CD4-positive, CD25-positive, alpha-beta regulatory T cell (primary cell): Measurements from ENCODE around the gene SHISA8. TPM values are rescaled to one million over a fixed set of nuclear protein-coding genes. Genes with fewer than 3 reads are reported as not detected.

Experiments used
- ATAC-seq, 2 donors: fragments of 150-1000 bp; cut with Tn5 transposase; one replicate each; pipeline ENCODE4 v1.10.0; 2021; ENCODE audit warnings: low read depth in 2 of 2, moderate number of reproducible peaks in 2 of 2, moderate library complexity in 1 of 2
- DNase-seq, 3 donors: peaks; one replicate each; pipeline versions ENCODE4 v3.0.0 to v3.0.0-alpha.2; 2012 to 2022; ENCODE audit warnings: mixed read lengths in 1 of 3
- H3K27ac ChIP-seq: one replicate; pipeline ENCODE4 v1.7.0; 2013; ENCODE audit warnings: mild to moderate bottlenecking, low read length; ENCODE audit not compliant: insufficient read depth, poor library complexity, severe bottlenecking
- H3K27me3 ChIP-seq: one replicate; pipeline ENCODE4 v1.7.0; 2013; ENCODE audit warnings: low read length; ENCODE audit not compliant: control insufficient read depth, insufficient read depth
- H3K36me3 ChIP-seq: one replicate; pipeline ENCODE4 v1.7.0; 2013; ENCODE audit warnings: mild to moderate bottlenecking, low read length, moderate library complexity; ENCODE audit not compliant: control insufficient read depth, insufficient read depth
- H3K4me1 ChIP-seq: 2 replicates; pipeline ENCODE4 v1.7.0; 2013; ENCODE audit warnings: mild to moderate bottlenecking, low read length; ENCODE audit not compliant: insufficient read depth, control insufficient read depth, poor library complexity, severe bottlenecking
- H3K4me3 ChIP-seq: one replicate; pipeline ENCODE4 v1.7.0; 2013; ENCODE audit warnings: low read depth, mild to moderate bottlenecking, low read length, moderate library complexity
- H3K9me3 ChIP-seq, 2 experiments: 1 replicate in 1 of 2; 2 replicates in 1 of 2; pipeline ENCODE4 v1.7.0; 2013; ENCODE audit warnings: low read length in 2 of 2, mild to moderate bottlenecking in 1 of 2, moderate library complexity in 1 of 2; ENCODE audit not compliant: control insufficient read depth in 2 of 2
- H3K27ac Mint-ChIP-seq, 3 donors: one replicate each; pipeline ENCODE4 v1.8.0; 2020 to 2022; ENCODE audit warnings: mild to moderate bottlenecking in 3 of 3, mixed read lengths in 3 of 3, moderate library complexity in 2 of 3
- H3K27me3 Mint-ChIP-seq: one replicate; pipeline ENCODE4 v1.8.0; 2022; ENCODE audit warnings: mild to moderate bottlenecking, mixed read lengths
- H3K36me3 Mint-ChIP-seq: one replicate; pipeline ENCODE4 v1.8.0; 2020; ENCODE audit warnings: mixed read lengths
- H3K4me1 Mint-ChIP-seq, 4 donors: one replicate each; pipeline ENCODE4 v1.8.0; 2020 to 2022; ENCODE audit warnings: mixed read lengths in 4 of 4, mild to moderate bottlenecking in 1 of 4
- H3K4me3 Mint-ChIP-seq, 4 donors: one replicate each; pipeline ENCODE4 v1.8.0; 2020 to 2022; ENCODE audit warnings: mild to moderate bottlenecking in 4 of 4, mixed read lengths in 4 of 4, moderate library complexity in 3 of 4
- H3K9me3 Mint-ChIP-seq, 7 donors: one replicate each; pipeline ENCODE4 v1.8.0; 2020 to 2022; ENCODE audit warnings: mixed read lengths in 7 of 7, mild to moderate bottlenecking in 3 of 7, moderate library complexity in 2 of 7
- polyA plus RNA-seq, 4 donors: library from polyadenylated mRNA; unstranded; fragments of 300-500 nt; fragmentation: Illumina TruSeq; gene quantifications; one replicate each; pipeline ENCODE4 v1.2.3, GENCODE V29; 2021
- total RNA-seq: library from RNA; stranded (reverse); gene quantifications from one replicate; pipeline ENCODE4 v1.2.3, GENCODE V29; 2022

Gene SHISA8
- total and polyA plus RNA-seq, 5 donors from 2014 or later: 0.27 to 0.28 TPM; not detected in 3

DNA sequence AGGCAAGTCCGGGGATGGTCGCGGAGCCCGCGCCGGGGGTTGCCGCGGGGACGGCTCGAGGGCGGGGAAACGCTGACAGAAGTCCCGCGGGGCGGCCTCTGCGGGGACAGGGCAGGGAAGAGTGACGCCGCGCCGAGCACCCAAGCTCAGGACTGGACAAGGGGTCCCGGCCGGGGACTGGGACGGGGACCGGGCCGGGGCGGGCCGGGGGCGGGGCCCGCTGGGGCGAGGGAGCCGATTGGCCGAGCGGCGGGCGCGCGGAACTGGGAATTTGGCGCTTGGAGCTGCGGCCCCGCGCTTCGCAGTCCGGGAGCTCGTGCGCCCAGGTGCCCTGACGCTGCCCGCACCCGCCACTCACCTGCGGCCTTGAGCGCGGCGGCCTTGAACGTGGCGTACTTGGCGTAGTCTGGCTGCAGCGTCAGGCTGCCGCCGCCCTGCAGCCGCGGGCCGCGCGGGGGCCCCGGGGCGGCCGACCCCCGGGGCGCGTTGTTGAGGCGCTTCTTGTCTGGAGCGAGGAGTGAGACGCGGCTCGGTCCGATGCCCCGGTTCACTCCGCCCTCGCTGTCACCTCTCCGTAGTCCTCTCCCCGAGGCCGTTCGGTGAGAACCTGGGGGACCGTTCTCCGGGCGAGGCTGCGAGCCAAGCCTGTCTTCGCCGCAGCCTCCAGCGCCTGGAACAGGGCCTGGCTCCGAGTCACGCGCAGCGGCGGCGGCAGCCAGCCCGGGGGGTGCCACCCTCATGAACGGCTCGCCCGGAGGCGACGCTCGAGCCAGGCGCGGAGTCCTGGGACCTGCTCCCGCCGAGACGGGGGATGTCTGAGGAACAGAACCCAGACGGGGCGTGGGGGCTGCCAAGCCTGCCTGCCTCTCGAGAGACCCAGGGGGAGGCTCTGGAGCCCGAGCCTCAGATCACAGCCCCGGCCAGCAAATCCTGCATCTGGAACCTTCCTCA is 4.5 kb downstream of the SHISA8 start:
- peaks cover 47% of the 10 kb centered on the region for H3K27me3 Mint-ChIP-seq

DNA sequence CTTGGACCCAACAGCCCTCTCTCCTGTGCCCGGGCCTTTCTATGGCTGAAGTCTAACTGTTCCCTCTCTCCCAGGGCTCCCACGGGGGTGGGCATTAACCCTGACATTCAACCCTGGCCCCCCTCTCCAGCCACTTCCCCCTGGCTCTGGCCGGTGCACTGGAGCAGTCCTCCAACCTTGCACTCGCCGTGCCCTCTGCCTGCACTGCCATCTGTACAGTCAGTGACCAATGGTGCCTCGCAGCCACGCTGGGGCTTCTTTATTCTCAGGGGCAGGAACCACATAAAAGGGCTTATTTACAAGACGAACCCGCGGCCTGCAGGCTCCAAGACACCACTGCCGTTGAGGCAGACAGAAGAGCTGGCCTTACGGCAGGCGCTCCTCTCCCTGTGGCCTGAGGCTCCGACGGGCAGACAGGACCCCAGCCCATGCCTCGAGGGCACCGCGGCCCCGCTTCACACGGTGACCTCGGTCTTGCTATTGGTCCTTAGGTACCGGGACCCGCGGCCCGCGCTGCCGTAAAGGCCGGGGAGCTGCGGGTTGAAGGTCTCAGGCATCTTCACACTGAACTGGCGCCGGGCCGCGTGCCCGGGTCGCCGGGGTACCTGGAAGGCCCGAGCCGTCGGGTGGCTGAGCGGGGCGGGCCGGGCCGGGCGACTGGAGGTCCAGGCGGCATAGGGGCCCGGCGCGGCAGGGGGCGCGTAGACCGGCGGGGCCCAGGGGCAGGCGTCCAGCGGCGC is 5.4 kb downstream of the SHISA8 start:
- H3K4me3 Mint-ChIP-seq: peak overlapping the region; percentile 57 to 74 (median 72)
- Histone ChIP-seq H3K4me3 (no peak overlapping the region), H3K4me1 (peaks cover 46% of the 10 kb centered on the region), H3K27me3 (peaks cover 14% of the 10 kb centered on the region), H3K36me3 (peaks cover 1% of the 10 kb centered on the region), H3K9me3 (no peaks in the 10 kb centered on the region), H3K27ac (no peak overlapping the region)
- H3K36me3 Mint-ChIP-seq: peaks cover 3% of the 10 kb centered on the region
- H3K27ac Mint-ChIP-seq: peak overlapping the region; percentile 17 to 76 (median 71)
- peaks cover 0 to 3% (median 0%) of the 10 kb centered on the region in 7 donors for H3K9me3 Mint-ChIP-seq
- no peak for ATAC-seq
- DNase-seq: no peak
- peaks cover 0 to 39% (median 12%) of the 10 kb centered on the region in 4 donors for H3K4me1 Mint-ChIP-seq
- H3K27me3 Mint-ChIP-seq: peaks cover 43% of the 10 kb centered on the region

More for the DNA sequence above, 4.5 kb downstream of the SHISA8 start:
- H3K4me3 Mint-ChIP-seq: peak overlapping the region in 3 of 4 donors; percentile 38 to 65 (median 56)
- peaks cover 0 to 42% (median 12%) of the 10 kb centered on the region in 4 donors for H3K4me1 Mint-ChIP-seq
- Histone ChIP-seq H3K36me3 (no peaks in the 10 kb centered on the region), H3K4me1 (peaks cover 53% of the 10 kb centered on the region), H3K27ac (no peak overlapping the region), H3K4me3 (no peak overlapping the region), H3K27me3 (peaks cover 14% of the 10 kb centered on the region), H3K9me3 (no peaks in the 10 kb centered on the region)
- peak; percentile 22 to 36 for ATAC-seq
- peaks cover 0 to 3% (median 0%) of the 10 kb centered on the region in 7 donors for H3K9me3 Mint-ChIP-seq
- DNase-seq: peak; percentile 33 to 42 (median 35)
- H3K36me3 Mint-ChIP-seq: peaks cover 3% of the 10 kb centered on the region
- no peak overlapping the region for H3K27ac Mint-ChIP-seq

DNA sequence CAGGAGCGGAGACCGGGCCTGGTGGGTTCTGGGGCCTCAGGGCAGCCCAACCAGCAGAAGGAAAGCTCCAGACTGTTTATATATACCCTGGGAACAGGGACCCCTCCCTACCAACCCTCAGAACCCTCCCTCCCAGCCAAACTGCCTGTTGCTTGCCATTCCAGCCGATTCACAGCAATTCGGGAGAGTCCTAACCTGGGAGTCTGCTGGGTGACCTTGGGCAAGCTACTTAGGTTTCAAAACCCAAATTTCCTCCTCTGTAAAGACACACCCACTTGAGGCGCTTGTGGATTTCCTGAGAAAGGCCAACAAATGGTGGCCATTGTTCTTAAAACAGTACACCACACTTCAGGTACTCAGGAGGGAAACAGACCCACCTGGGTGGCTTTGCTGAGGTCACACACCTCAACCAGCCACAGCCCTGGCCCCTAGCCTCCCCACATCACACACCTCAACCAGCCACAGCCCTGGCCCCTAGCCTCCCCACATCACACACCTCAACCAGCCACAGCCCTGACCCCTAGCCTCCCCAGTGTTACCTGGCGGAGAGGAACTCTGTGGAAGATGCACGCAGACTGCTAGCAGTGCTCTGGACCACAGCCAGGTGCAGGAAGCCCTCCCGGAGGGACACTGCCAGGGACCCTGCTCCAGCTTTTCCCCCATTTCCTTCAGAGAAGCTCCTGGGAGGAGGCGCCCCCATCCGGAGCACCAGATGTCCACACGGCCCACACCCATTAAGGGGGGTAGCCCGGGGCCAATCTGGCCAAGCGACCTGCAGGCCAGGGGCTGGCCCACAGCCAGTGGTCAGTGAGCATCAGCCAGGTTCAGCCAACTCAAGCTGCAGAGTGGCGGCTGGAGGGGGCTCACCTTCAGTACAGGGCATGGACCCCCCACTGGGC is 6.2 kb downstream of the SHISA8 start:
- H3K9me3 Mint-ChIP-seq: peaks cover 0 to 3% (median 0%) of the 10 kb centered on the region in 7 donors
- peaks cover 0 to 39% (median 12%) of the 10 kb centered on the region in 4 donors for H3K4me1 Mint-ChIP-seq
- peak in 2 of 3 donors; percentile 19 to 50 for DNase-seq
- peaks cover 6% of the 10 kb centered on the region for H3K36me3 Mint-ChIP-seq
- ATAC-seq: peak; percentile 26 to 30
- H3K27me3 Mint-ChIP-seq: peaks cover 43% of the 10 kb centered on the region
- Histone ChIP-seq H3K4me1 (peaks cover 40% of the 10 kb centered on the region), H3K4me3 (peak overlapping the region; percentile 51), H3K27me3 (peaks cover 14% of the 10 kb centered on the region), H3K9me3 (no peaks in the 10 kb centered on the region), H3K27ac (no peak overlapping the region), H3K36me3 (peaks cover 3% of the 10 kb centered on the region)
- peak overlapping the region; percentile 74 to 93 (median 86) for H3K4me3 Mint-ChIP-seq
- H3K27ac Mint-ChIP-seq: peak overlapping the region in 2 of 3 donors; percentile 17 to 69

DNA sequence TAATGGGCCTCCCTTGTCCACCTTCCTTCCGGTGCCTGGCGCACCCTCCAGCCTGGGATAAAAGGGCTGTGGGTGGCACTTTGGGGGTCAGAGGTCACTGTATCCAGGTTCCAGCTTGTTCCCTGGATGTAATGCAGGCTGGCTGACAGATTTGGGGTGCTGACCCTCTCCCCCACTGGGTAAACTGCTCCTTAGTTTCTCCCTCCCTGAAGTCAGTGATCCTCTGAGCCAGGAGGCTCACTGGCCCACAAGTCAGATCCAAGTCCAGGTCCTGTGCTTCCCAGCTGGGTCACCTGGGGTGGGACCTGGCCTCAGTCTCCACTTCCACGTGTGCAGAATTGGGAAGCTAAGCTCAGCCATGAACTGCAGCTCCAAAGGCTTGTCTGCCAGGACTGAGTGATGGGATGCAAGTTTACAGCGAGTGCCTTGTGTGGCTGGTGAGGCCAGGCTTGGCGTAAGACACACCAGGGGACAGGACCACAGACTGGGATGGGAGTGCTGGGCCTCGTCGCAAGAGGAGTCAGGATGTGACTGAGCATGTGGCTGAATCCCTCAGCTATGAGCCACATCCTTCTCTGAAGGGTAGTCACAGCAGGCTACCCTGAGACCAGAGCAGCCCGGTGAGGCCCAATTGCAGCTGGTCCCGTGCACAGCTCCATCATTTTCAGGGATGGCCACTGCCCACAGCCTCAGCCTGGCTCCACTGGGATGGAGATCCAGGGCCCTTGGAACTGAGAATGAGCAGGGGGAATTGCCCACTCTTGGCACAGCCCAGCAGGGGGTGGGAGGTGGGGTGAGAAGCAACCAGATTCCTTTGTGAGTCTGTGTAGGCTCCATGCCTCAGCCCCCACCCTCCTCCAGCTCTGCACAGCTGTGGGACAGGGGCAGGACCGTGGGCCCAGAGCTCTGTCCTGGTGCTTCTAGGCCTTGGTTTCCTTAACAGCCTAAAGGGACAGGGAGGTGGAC is 7.2 kb downstream of the SHISA8 start:
- DNase-seq (no peak), ATAC-seq (no peak)
- H3K9me3 ChIP-seq: no peaks in the 10 kb centered on the region
- peaks cover 33% of the 10 kb centered on the region for H3K27me3 Mint-ChIP-seq
- H3K9me3 Mint-ChIP-seq: peaks cover 0 to 3% (median 0%) of the 10 kb centered on the region in 7 donors
- H3K27me3 ChIP-seq: peaks cover 8% of the 10 kb centered on the region
- peak overlapping the region in 2 of 3 donors; percentile 38 to 69 for H3K27ac Mint-ChIP-seq
- peaks cover 40% of the 10 kb centered on the region for H3K4me1 ChIP-seq
- H3K4me3 Mint-ChIP-seq: peak overlapping the region in 2 of 4 donors; percentile 13 to 74
- H3K36me3 Mint-ChIP-seq: peaks cover 6% of the 10 kb centered on the region
- H3K36me3 ChIP-seq: peaks cover 7% of the 10 kb centered on the region
- peaks cover 0 to 33% (median 8%) of the 10 kb centered on the region in 4 donors for H3K4me1 Mint-ChIP-seq
- no peak overlapping the region for H3K4me3 ChIP-seq
- H3K27ac ChIP-seq: no peak overlapping the region

DNA sequence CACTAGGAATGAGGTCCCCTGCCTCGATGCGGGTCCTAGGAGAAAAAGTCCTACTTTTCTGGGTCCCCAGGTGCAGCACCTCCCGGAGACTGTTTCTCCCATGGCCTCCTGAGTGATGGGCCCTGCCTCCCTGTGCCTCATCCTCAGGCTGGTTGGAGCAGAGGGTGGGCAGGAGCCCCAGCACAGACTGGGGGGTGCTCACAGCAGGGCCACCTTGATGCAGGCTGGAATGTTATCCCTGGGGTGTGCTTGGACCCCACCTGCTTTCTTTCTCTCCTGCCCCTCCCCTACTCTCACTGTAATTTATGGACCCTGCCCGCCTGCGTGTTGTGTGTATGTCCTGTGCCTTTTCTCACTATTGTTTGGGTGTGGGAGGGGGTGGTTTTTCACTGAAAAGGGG is 8.1 kb downstream of the SHISA8 start:
- peaks cover 40% of the 10 kb centered on the region for H3K4me1 ChIP-seq
- no peak for ATAC-seq
- Mint-ChIP-seq H3K9me3 (peaks cover 0 to 3% (median 0%) of the 10 kb centered on the region in 7 donors), H3K27me3 (peaks cover 25% of the 10 kb centered on the region), H3K36me3 (peaks cover 11% of the 10 kb centered on the region), H3K4me1 (peaks cover 0 to 31% (median 8%) of the 10 kb centered on the region in 4 donors), H3K27ac (peak overlapping the region in 1 of 3 donors; percentile 71), H3K4me3 (no peak overlapping the region)
- peaks cover 10% of the 10 kb centered on the region for H3K36me3 ChIP-seq
- no peaks in the 10 kb centered on the region for H3K27me3 ChIP-seq
- no peak overlapping the region for H3K27ac ChIP-seq
- no peaks in the 10 kb centered on the region for H3K9me3 ChIP-seq
- no peak overlapping the region for H3K4me3 ChIP-seq
- no peak for DNase-seq

DNA sequence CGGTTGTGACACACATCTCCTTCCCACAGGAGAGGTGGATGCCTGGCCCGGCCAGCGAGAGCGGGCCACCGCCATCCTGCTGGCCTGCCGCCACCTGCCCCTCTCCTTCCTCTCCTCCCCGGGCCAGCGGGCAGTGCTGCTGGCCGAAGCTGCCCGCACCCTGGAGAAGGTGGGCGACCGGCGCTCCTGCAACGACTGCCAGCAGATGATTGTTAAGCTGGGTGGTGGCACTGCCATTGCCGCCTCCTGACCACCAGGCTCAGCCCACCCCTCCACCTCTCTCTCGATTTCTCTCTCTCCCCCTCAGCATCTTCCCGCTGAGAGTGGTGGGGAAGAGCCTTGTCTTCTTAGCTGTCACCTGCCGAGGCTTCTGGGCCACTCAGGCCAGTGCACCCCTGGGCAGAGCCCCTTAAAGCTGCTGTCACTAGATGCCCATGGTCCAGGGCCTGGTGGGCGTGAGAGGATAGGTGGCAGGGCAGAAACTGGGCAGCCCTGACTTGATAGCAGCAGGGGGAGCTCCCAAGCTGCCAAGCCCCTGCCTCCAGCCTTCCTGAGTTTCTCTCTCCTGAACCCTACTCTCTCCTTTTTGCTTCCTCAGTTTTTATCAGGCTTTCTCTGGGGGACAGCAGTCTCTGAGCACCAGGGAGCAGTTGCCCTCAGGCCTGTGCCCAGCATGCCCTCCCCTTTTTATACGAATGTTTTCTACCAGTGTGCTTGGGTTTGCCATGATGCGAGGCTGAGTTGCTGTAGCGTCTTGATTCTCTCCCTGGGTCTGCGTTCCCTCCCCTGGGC is 9.3 kb downstream of the SHISA8 start:
- peaks cover 0 to 24% (median 8%) of the 10 kb centered on the region in 4 donors for H3K4me1 Mint-ChIP-seq
- ATAC-seq: no peak
- peaks cover 13% of the 10 kb centered on the region for H3K36me3 Mint-ChIP-seq

More for the DNA sequence above, 9.3 kb downstream of the SHISA8 start:
- H3K9me3 ChIP-seq: no peaks in the 10 kb centered on the region
- Mint-ChIP-seq H3K9me3 (no peaks in the 10 kb centered on the region), H3K27me3 (peaks cover 16% of the 10 kb centered on the region), H3K27ac (no peak overlapping the region), H3K4me3 (no peak overlapping the region)
- peaks cover 32% of the 10 kb centered on the region for H3K4me1 ChIP-seq
- DNase-seq: no peak
- no peak overlapping the region for H3K27ac ChIP-seq
- H3K36me3 ChIP-seq: peaks cover 10% of the 10 kb centered on the region
- no peaks in the 10 kb centered on the region for H3K27me3 ChIP-seq
- no peak overlapping the region for H3K4me3 ChIP-seq
